ENCODE measurements around the gene PARP8.
"Not testable (repeated sequence)": the region's sequence is repeated elsewhere in the genome, so short reads cannot be mapped to it uniquely, and the experiment has no call there.

PARP8 gene

DNA sequence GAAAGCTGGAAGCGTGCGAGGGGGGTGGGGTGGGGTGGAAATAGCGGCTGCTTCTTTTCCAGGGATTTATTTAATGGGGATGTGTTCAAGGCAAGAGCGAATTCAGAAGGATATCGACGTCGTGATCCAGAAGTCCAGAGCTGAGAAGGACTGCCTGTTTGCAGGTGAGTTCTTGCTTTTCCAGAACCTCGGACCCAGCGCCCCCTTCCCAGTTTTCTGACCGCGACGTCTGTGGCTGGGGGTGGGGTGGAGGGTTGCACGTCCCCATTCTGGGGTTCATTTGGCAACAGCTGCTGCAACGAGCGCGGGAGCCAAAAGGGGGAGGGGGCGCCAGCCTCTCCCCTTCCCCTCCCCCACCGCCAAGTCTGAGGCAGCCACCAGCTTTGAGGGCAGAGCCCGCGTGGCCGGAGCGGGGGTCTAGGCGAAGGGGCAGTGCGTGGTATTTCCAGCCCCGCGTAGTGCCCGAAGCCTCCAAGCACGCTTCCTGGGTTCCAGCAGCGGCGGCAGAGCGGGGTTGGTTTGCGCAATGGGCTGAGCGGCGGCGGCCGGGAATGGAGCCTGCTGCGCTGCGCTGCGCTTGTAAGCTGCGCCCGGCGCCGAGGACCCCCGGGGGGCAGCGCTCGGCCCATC lies 701 bp downstream of the PARP8 start:
- TF ChIP-seq, protein P1, sequence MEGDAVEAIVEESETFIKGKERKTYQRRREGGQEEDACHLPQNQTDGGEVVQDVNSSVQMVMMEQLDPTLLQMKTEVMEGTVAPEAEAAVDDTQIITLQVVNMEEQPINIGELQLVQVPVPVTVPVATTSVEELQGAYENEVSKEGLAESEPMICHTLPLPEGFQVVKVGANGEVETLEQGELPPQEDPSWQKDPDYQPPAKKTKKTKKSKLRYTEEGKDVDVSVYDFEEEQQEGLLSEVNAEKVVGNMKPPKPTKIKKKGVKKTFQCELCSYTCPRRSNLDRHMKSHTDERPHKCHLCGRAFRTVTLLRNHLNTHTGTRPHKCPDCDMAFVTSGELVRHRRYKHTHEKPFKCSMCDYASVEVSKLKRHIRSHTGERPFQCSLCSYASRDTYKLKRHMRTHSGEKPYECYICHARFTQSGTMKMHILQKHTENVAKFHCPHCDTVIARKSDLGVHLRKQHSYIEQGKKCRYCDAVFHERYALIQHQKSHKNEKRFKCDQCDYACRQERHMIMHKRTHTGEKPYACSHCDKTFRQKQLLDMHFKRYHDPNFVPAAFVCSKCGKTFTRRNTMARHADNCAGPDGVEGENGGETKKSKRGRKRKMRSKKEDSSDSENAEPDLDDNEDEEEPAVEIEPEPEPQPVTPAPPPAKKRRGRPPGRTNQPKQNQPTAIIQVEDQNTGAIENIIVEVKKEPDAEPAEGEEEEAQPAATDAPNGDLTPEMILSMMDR (IDR thresholded peaks at IDR 0.05; ENCODE audit: insufficient read depth, low read length, poor library complexity, severe bottlenecking): no peak
- peak overlapping the region; percentile 99 for H3K4me3 ChIP-seq (replicated peaks; ENCODE audit: low read depth, low read length)
- H3K27me3 ChIP-seq (replicated peaks; ENCODE audit: control insufficient read depth, insufficient read depth, low read length): no peaks in the 10 kb centered on the region
- no peaks in the 10 kb centered on the region for H3K36me3 ChIP-seq (ENCODE audit: control insufficient read depth, insufficient read depth, low read length)
- no peak for DNase-seq (ENCODE audit: extremely low read depth, insufficient read length)

DNA sequence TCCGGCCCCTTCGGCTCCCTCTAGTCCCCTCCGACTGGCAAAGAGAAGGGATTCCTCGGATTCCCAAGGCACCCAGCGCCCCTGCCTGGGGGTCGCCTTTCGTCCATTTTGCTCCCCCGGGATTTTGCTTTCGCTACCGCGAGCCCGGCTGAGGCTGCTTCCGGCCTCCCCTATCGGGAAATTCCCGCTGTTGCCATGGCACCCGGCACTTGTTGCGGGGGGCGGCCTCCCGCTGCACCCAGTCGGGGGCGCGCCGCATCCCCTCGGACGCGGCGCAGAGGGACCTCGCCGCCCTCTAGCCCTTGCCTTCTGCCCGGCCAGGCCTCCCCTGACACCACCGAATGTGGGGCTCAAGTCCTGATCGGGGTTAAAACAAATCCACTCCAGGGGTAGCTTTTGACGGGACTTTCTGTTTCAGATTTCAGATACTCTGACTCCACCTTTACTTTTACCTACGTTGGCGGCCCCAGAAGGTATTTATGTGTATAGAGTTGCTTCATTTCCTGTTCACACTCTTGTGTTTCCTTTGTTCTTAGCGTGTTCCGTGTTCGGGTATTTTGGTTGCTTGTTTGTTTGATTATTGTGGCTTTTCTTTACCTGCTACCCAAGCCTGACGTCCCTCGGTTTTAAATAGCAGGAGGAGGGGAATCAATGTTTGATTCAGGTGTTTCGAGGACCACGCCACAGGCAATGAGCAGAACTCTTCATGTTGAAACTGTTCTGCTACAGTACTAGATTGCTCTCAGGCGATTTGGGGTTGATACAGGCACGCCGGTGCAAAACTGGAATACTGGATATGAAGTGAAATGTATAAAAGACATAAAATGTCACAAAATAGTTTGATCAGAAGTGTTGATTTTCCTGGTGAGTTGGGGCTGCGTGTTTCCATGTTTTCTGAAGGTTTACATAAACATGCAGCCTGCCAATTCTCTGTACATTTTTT lies 1.5 kb downstream of the PARP8 start:
- no peaks in the 10 kb centered on the region for H3K36me3 ChIP-seq (ENCODE audit: control insufficient read depth, insufficient read depth, low read length)
- TF ChIP-seq, protein P1 (IDR thresholded peaks at IDR 0.05; ENCODE audit: insufficient read depth, low read length, poor library complexity, severe bottlenecking): no peak
- H3K27me3 ChIP-seq (replicated peaks; ENCODE audit: control insufficient read depth, insufficient read depth, low read length): no peaks in the 10 kb centered on the region
- DNase-seq (ENCODE audit: extremely low read depth, insufficient read length): peak; percentile 89
- H3K4me3 ChIP-seq (replicated peaks; ENCODE audit: low read depth, low read length): peak overlapping the region; percentile 99

DNA sequence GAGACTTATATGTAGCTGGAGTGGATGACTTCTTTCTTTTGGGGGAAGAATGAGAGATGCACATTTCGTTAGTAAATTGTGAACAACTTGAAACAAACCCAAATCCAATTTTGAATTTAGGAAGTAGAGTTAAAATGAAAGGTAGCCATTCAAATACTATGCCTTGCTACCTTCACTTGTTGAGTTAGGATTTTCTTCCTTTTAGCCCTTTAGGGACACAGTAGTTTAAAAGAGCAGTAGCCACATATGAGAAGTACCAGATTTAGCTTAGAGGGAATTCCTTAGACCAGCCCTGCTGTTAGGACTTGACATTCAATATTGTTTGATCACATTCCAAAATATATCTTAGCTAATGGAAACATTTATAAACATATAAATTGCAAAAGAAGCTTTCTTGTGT lies 2.2 kb downstream of the PARP8 start:
- H3K4me3 ChIP-seq (replicated peaks; ENCODE audit: low read depth, low read length): peak overlapping the region; percentile 99
- H3K36me3 ChIP-seq (ENCODE audit: control insufficient read depth, insufficient read depth, low read length); H3K27me3 ChIP-seq (replicated peaks; ENCODE audit: control insufficient read depth, insufficient read depth, low read length); DNase-seq (ENCODE audit: extremely low read depth, insufficient read length): not testable (repeated sequence)

DNA sequence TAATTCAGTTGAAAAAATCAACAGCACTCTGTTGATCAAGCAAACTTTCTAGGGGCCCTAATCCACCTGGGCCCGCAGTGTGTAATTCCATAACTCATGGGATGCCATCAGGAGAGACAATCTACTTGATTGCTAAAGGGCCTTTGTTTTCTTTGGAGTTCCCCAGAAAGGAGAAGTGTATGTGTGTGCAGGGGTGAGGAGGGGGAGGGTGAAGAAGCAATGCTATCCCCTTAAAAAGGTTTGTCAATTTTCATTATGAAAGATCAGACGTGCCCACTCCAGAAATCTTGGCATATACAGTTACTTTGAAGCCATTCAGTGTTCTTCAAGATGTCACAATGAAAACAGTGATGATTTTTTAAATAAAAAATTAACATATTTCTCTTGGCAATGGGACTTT lies 6.2 kb downstream of the PARP8 start:
- DNase-seq (ENCODE audit: extremely low read depth, insufficient read length): no peak
- no peaks in the 10 kb centered on the region for H3K36me3 ChIP-seq (ENCODE audit: control insufficient read depth, insufficient read depth, low read length)
- no peaks in the 10 kb centered on the region for H3K27me3 ChIP-seq (replicated peaks; ENCODE audit: control insufficient read depth, insufficient read depth, low read length)
- TF ChIP-seq, protein P1 (IDR thresholded peaks at IDR 0.05; ENCODE audit: insufficient read depth, low read length, poor library complexity, severe bottlenecking): no peak
- no peak overlapping the region for H3K4me3 ChIP-seq (replicated peaks; ENCODE audit: low read depth, low read length)

DNA sequence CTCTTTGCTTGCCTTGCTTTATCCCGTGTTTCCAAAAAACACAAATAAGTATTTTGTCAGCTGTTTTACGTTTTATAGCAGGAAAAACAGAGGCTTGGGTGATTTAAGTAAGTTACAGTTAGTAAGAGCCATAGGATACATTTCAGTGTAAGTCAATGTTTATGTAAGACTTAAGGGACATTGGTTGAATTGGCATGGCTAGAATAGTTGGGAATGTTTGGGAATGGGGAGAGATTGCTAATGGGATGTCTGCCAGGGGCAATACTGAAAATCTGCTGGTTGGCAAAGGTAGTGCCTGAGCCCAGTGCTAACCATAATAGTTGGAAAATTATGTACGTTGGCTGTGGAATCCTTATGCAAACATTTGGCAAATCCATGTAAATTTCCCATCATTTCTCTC lies 7.0 kb downstream of the PARP8 start:
- H3K4me3 ChIP-seq (replicated peaks; ENCODE audit: low read depth, low read length); DNase-seq (ENCODE audit: extremely low read depth, insufficient read length); H3K36me3 ChIP-seq (ENCODE audit: control insufficient read depth, insufficient read depth, low read length); H3K27me3 ChIP-seq (replicated peaks; ENCODE audit: control insufficient read depth, insufficient read depth, low read length): not testable (repeated sequence)

DNA sequence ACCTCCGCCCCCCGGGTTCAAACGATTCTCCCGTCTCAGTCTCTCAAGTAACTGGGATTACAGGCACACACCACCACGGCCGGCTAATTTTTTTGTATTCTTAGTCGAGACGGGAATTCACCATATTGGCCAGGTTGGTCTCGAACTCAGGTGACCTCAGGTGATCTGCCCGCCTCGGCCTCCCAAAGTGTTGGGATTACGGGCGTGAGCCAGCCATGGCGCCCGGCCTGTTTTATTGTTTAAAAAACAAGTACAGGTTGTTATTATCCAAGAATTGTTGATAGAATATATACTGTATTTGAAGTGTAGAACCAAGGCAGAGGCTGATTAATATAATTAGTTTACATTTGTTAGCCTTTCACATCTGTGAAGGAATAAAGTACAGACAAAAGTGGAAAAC lies 8.9 kb downstream of the PARP8 start:
- DNase-seq (ENCODE audit: extremely low read depth, insufficient read length): no peak
- TF ChIP-seq, protein P1 (IDR thresholded peaks at IDR 0.05; ENCODE audit: insufficient read depth, low read length, poor library complexity, severe bottlenecking): no peak

DNA sequence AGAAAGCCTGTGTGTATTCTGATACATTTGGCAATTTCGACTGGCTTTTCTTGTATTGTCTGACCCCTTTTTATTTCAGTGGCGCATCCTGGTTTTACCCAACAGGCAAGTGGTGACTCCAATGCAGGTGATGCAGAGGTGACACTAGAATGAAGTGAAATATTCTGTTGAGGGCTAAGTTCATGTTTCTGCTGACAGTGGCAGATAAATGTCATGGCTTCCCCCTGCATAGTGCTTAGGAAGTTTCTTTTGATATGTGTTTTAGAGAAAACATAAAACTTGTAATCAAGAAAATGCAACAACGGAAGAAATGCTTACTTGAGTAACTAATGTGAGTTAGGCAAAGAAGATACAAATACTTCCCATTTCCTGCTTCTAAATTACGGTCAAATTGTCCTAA lies 13.1 kb downstream of the PARP8 start:
- H3K4me3 ChIP-seq (replicated peaks; ENCODE audit: low read depth, low read length); DNase-seq (ENCODE audit: extremely low read depth, insufficient read length); H3K36me3 ChIP-seq (ENCODE audit: control insufficient read depth, insufficient read depth, low read length); H3K27me3 ChIP-seq (replicated peaks; ENCODE audit: control insufficient read depth, insufficient read depth, low read length): not testable (repeated sequence)

More for the DNA sequence above, 8.9 kb downstream of the PARP8 start:
- Histone ChIP-seq H3K36me3 (ENCODE audit: control insufficient read depth, insufficient read depth, low read length) (no peaks in the 10 kb centered on the region), H3K27me3 (replicated peaks; ENCODE audit: control insufficient read depth, insufficient read depth, low read length) (no peaks in the 10 kb centered on the region), H3K4me3 (replicated peaks; ENCODE audit: low read depth, low read length) (no peak overlapping the region)

Data from GM06990 (cell line).